ENCODE measurements around the gene NUAK2.

Gene NUAK2

GRCh38 chr1:205319081-205320018, 2.2 kb downstream of the NUAK2 start:
- peak; percentile 1; the same call in 2 of the 3 replicates for ATAC-seq
- TF ChIP-seq TCF4 (CRISPR knock-in tag; IDR thresholded peaks at IDR 0.05; ENCODE audit: borderline replicate concordance) (no peak), PPARA (CRISPR knock-in tag; IDR thresholded peaks at IDR 0.05; ENCODE audit: borderline replicate concordance) (no peak), ISL1 (CRISPR knock-in tag; IDR thresholded peaks at IDR 0.05) (no peak), TOX (CRISPR knock-in tag; IDR thresholded peaks at IDR 0.05; ENCODE audit: borderline replicate concordance) (no peak), BACH2 (CRISPR knock-in tag; IDR thresholded peaks at IDR 0.05; ENCODE audit: borderline replicate concordance) (no peak), ZFP3 (CRISPR knock-in tag; IDR thresholded peaks at IDR 0.05) (no peak), CSDC2 (CRISPR knock-in tag; IDR thresholded peaks at IDR 0.05) (no peak), ARNTL (CRISPR knock-in tag; IDR thresholded peaks at IDR 0.05; ENCODE audit: borderline replicate concordance, low read depth) (no peak), ZNF70 (CRISPR knock-in tag; IDR thresholded peaks at IDR 0.05) (no peak), OSR1 (CRISPR knock-in tag; IDR thresholded peaks at IDR 0.05) (no peak), SNAI2 (CRISPR knock-in tag; IDR thresholded peaks at IDR 0.05) (no peak), GLIS3 (CRISPR knock-in tag; IDR thresholded peaks at IDR 0.05) (no peak), ZNF8 (CRISPR knock-in tag; IDR thresholded peaks at IDR 0.05) (no peak)
- TF ChIP-seq, protein P1, sequence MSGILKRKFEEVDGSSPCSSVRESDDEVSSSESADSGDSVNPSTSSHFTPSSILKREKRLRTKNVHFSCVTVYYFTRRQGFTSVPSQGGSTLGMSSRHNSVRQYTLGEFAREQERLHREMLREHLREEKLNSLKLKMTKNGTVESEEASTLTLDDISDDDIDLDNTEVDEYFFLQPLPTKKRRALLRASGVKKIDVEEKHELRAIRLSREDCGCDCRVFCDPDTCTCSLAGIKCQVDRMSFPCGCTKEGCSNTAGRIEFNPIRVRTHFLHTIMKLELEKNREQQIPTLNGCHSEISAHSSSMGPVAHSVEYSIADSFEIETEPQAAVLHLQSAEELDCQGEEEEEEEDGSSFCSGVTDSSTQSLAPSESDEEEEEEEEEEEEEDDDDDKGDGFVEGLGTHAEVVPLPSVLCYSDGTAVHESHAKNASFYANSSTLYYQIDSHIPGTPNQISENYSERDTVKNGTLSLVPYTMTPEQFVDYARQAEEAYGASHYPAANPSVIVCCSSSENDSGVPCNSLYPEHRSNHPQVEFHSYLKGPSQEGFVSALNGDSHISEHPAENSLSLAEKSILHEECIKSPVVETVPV (CRISPR knock-in tag; IDR thresholded peaks at IDR 0.05): no peak

GRCh38 chr1:205318231-205318991, 3.1 kb downstream of the NUAK2 start:
- ATAC-seq: no peak
- TF ChIP-seq OSR1 (CRISPR knock-in tag; IDR thresholded peaks at IDR 0.05) (no peak), CSDC2 (CRISPR knock-in tag; IDR thresholded peaks at IDR 0.05) (no peak), PPARA (CRISPR knock-in tag; IDR thresholded peaks at IDR 0.05; ENCODE audit: borderline replicate concordance) (no peak), ZFP3 (CRISPR knock-in tag; IDR thresholded peaks at IDR 0.05) (no peak), TOX (CRISPR knock-in tag; IDR thresholded peaks at IDR 0.05; ENCODE audit: borderline replicate concordance) (no peak), RARB (CRISPR knock-in tag; IDR thresholded peaks at IDR 0.05) (no peak), ESRRG (CRISPR knock-in tag; IDR thresholded peaks at IDR 0.05) (no peak), ZNF565 (CRISPR knock-in tag; conservative IDR thresholded peaks at IDR 0.05; ENCODE audit: low read depth) (no peak), ZNF8 (CRISPR knock-in tag; IDR thresholded peaks at IDR 0.05) (no peak), PATZ1 (CRISPR knock-in tag; IDR thresholded peaks at IDR 0.05; ENCODE audit: borderline replicate concordance) (no peak), ARNTL (CRISPR knock-in tag; IDR thresholded peaks at IDR 0.05; ENCODE audit: borderline replicate concordance, low read depth) (no peak), CREB5 (CRISPR knock-in tag; IDR thresholded peaks at IDR 0.05; ENCODE audit: low read depth) (no peak), BACH2 (CRISPR knock-in tag; IDR thresholded peaks at IDR 0.05; ENCODE audit: borderline replicate concordance) (no peak), POU6F1 (CRISPR knock-in tag; IDR thresholded peaks at IDR 0.05; ENCODE audit: borderline replicate concordance, low read depth) (no peak), TCF4 (CRISPR knock-in tag; IDR thresholded peaks at IDR 0.05; ENCODE audit: borderline replicate concordance) (no peak), GLIS3 (CRISPR knock-in tag; IDR thresholded peaks at IDR 0.05) (no peak)
- TF ChIP-seq, protein P1 (CRISPR knock-in tag; IDR thresholded peaks at IDR 0.05): no peak

Data from SK-N-SH treated with all-trans-retinoic acid at 6 μM for 48 hours (cell line).